Gastroesophageal sphincter (tissue), 3 donors: ENCODE measurements around the gene UEVLD.

ENCODE experiments used
- CTCF ChIP-seq, 4 experiments: fragments of 200-600 bp in 2 of 4; fragments of 450-650 bp in 2 of 4; sonication (generic) in 1 of 4; IDR thresholded peaks; one replicate each; pipeline ENCODE4 v1.5.1; 2017 to 2019; ENCODE audit warnings: antibody characterized with exemption in 4 of 4, mild to moderate bottlenecking in 2 of 4, moderate library complexity in 2 of 4
- EP300 ChIP-seq: sonication (generic); formaldehyde crosslinking; IDR thresholded peaks from one replicate; pipeline ENCODE4 v1.6.1; 2017; ENCODE audit warnings: antibody characterized with exemption, mild to moderate bottlenecking
- POLR2AphosphoS5 ChIP-seq: sonication (generic); formaldehyde crosslinking; IDR thresholded peaks from one replicate; pipeline ENCODE4 v1.6.1; 2017; ENCODE audit warnings: antibody characterized with exemption

GRCh38 chr11:18575361-18575760, 13.2 kb downstream of the UEVLD start:
- no peak for TF ChIP-seq CTCF (IDR thresholded peaks at IDR 0.05)
- no peak for TF ChIP-seq POLR2AphosphoS5
- no peak for TF ChIP-seq EP300
